GM12865 (cell line): ENCODE data around the gene IRX6.
A peak's percentile ranks its signal among the peaks of the same experiment; 100 is the strongest.

ENCODE experiments used
- DNase-seq: peaks from one replicate; pipeline ENCODE4 v3.0.0; 2010; ENCODE audit warnings: low read depth
- H3K4me3 ChIP-seq: 2 replicates; pipeline ENCODE4 v1.5.1; 2011; ENCODE audit warnings: mild to moderate bottlenecking, low read depth, low read length, control low read depth
- TF ChIP-seq, protein P1 (sequence below): IDR thresholded peaks from 2 replicates; pipeline ENCODE4 v1.5.1; 2011; ENCODE audit warnings: low read length, control low read depth, low read depth, inconsistent platforms; ENCODE audit not compliant: insufficient read depth; ENCODE audit errors: missing control alignments

IRX6 gene

GRCh38 chr16:55294129-55294528 is 29.9 kb upstream of the IRX6 start:
- no peak overlapping the region for H3K4me3 ChIP-seq
- TF ChIP-seq, protein P1, sequence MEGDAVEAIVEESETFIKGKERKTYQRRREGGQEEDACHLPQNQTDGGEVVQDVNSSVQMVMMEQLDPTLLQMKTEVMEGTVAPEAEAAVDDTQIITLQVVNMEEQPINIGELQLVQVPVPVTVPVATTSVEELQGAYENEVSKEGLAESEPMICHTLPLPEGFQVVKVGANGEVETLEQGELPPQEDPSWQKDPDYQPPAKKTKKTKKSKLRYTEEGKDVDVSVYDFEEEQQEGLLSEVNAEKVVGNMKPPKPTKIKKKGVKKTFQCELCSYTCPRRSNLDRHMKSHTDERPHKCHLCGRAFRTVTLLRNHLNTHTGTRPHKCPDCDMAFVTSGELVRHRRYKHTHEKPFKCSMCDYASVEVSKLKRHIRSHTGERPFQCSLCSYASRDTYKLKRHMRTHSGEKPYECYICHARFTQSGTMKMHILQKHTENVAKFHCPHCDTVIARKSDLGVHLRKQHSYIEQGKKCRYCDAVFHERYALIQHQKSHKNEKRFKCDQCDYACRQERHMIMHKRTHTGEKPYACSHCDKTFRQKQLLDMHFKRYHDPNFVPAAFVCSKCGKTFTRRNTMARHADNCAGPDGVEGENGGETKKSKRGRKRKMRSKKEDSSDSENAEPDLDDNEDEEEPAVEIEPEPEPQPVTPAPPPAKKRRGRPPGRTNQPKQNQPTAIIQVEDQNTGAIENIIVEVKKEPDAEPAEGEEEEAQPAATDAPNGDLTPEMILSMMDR = no peak
- DNase-seq = no peak

- TF ChIP-seq, protein P1 = no peak
- no peak for DNase-seq
- H3K4me3 ChIP-seq = no peak overlapping the region
Observed at GRCh38 chr16:55294931-55295342, 29.1 kb upstream of the IRX6 start.

- TF ChIP-seq, protein P1 = no peak
- H3K4me3 ChIP-seq = no peak overlapping the region
- DNase-seq = peak; percentile 2
Observed at GRCh38 chr16:55297062-55297909, 26.7 kb upstream of the IRX6 start.

DNA sequence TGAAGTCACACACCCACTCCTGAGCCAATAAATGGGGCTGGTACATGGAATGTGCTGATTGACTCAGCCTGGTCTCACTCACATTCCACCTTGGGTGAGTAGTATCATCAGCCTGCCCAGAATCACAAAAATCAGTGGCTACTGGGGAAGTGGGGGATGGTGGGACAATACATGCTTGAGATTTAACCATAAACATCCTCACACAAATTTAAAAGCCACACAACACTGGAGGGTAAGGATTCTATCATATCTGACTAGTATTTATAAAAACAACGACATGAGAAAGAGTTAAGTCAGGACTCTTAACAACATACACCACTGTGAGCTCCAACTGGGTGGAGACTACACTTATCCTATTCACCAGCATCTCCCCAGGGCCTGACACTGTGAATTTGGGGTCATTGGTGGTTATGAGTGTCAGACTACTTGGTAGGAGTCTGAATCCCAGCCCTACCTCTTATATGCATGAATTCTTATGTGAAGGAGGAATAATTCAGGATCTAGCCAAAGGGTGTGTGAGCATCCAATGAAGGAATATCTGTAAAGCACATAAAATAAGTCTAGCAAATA is 26.0 kb upstream of the IRX6 start:
- H3K4me3 ChIP-seq = no peak overlapping the region
- DNase-seq = no peak
- TF ChIP-seq, protein P1 = no peak

GRCh38 chr16:55301385-55302008 is 22.5 kb upstream of the IRX6 start:
- no peak overlapping the region for H3K4me3 ChIP-seq
- DNase-seq = no peak
- TF ChIP-seq, protein P1 = no peak

- TF ChIP-seq, protein P1 = no peak
- no peak overlapping the region for H3K4me3 ChIP-seq
- no peak for DNase-seq
Observed at GRCh38 chr16:55302635-55303034, 21.4 kb upstream of the IRX6 start.

- H3K4me3 ChIP-seq = no peak overlapping the region
- TF ChIP-seq, protein P1 = no peak
- DNase-seq = no peak
Observed at GRCh38 chr16:55308973-55309372, 15.0 kb upstream of the IRX6 start.
